IPS-NIHi7 (cell line): Measurements from ENCODE around the gene GPC5.

ENCODE experiments used
- DNase-seq: peaks from one replicate; pipeline ENCODE4 v3.0.0; 2012; ENCODE audit warnings: mixed read lengths; ENCODE audit errors: extremely low spot score

Gene GPC5

DNA sequence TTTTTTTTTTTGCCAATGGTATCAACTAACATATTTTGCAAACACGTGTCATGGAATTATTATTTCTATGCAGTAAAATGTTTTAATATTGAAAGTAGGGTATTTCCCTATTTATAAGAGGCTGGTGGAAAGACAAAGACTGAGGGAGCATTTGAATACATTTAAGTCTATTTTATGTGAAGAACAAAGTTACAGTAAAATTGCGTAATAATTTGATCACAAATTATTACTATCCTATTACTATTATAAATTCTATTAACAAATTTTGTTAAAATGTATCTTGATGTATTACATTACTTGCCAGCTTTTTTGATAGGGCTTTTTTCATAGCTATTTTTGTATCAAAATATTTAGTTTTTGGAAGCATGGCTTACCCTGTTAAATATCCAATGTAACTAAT is 58.4 kb downstream of the GPC5 start:
- no peak for DNase-seq

DNA sequence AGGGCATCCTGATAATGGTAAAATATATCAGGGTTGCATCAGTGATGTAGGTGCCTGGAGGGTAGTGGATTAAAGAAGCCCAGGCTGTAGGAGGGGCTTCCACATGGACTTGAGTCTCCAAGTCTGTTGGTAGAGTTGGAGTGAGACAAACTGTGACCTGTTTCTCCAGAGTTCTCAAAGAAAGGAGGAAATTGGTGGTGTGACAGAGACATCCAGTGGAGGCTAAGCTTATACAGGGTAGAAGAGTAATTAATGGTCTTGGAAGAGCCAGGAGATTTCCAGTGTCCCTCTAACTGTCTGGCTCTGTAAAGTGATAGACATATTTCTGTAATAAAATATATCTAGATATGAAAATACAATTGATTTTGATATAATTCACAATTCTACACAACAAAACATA is 61.1 kb downstream of the GPC5 start:
- no peak for DNase-seq

DNA sequence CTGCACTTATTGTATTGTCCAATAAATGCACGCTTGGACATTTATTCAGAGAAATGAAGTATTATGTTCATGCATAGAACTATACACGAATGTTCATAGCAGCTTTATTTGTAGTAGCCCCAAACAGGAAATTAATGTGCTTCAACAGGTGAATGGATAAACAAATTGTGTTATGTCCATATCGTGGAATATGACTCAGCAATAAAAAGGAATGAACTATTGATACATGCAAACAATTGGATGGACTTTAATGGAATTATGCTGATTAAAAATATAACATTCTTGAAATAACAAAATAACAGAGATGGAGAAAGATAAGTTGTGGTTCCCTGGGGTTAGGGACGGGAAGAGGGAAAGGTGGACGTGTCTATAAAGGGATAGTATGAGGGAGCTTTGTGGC is 65.9 kb downstream of the GPC5 start:
- DNase-seq: no peak

DNA sequence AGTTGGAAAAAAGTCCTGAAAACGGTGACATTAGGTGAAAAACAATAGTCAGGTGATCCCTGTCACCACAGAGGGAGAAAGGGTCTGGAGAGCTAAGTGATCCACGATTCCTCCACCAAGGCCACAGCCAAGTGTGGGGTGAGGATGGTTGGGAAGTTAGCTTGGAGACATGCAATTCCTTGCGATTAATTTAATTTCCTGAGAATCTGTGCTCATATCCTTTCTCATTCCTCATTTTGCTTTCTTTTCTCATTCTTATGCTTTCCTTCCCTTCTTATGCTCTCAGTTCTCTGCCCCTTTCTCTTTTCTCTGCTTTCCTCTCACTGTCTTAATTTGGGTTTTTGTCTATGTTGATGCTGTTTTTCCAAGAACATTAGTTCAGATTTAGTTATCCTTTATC is 68.8 kb downstream of the GPC5 start:
- no peak for DNase-seq

DNA sequence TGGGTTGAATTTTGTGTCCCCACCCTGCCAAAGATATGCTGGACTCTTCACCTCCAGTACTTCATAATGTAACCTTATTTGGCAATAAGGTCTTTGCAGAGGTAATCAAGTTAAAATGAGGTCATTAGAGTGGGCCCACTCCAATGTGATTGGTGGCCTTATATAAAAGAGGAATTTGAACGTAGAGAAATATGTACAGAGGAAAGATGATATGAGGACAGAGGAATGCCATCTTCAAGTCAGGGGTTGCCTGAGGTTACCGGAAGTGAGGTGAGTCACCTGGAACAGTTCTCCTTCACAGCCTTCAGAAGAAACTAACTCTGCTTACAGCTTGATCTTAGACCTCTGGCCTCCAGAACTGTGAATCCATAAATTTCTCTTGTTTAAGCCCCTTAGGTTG is 69.9 kb downstream of the GPC5 start:
- DNase-seq: no peak

DNA sequence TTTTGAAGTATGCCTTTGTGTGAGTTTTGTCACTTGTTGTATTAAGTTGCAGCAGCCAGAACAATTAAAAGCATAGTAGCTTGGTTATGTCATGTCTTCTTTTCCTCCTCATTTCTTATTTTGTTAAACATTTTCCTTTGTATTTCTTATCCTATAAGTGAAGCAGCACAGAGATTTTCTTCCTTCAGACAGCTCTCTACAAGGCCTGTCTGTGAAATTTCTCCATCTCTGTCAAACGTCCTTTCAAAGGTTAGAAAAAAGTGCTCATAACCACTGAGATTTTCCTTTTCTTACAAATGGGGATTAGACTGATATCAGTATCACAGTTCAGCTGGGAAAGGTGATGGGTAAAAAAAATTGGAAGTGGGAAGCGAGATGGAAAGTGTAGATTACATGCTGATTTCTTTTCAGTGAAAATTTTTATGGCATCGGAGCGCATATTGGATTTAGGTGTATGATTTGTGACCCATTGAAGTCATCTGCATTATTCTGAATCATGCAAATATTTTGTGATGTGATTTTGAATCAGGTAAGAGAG is 71.7 kb downstream of the GPC5 start:
- no peak for DNase-seq

DNA sequence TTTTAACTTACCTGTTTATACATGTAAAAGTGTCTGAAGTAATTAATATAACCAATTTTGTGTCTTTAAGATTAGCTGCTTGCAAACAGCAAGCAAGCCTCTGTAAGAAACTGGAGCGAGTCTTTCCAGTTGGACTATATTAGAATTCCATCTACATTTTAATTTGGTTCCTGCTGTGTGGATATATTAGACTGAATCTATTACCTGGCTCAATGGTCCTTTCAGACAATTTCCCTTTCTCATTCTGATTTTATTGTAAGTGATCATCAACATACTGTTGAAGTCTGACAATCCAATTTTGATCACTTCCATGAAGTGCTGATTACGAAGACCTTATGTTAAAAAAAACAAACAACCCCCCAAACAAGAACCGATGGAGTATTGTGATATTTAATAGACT is 72.3 kb downstream of the GPC5 start:
- no peak for DNase-seq

DNA sequence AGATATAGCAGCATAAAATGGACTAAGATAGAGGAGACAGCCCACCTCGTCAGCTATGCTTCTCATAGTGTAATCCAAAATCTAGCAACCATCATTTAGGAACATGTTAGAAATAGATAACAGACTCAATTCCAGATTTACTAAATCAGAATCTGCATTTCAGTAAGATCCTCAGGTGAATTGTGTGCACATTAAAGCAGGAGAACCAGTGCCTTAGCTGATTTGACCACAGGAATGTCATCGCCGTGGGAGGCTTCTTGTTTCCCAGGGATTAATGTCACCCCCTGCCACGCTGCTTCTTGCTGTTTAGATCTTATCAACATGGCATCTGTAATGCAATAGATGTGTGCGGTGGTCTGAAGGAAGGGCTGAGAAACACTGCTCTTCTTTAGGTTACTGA is 84.0 kb downstream of the GPC5 start:
- no peak for DNase-seq

DNA sequence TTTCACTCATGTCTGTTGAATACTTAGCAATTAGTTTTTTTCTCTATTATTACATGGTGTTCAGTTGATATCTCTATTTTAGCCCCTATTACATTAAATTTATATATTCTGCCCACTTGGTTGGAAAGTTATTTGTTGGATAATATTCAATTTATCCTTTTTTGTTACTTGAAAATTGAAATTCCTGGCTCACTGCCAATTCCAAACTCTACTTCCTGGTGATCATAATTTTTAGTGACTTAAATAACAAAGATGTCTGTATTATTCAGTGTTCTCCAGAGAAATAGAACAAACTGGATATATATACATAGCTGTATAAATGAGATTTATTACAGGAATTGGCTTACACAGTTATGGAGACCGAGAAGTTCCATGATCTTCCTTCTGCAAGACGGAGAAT is 93.6 kb downstream of the GPC5 start:
- no peak for DNase-seq

DNA sequence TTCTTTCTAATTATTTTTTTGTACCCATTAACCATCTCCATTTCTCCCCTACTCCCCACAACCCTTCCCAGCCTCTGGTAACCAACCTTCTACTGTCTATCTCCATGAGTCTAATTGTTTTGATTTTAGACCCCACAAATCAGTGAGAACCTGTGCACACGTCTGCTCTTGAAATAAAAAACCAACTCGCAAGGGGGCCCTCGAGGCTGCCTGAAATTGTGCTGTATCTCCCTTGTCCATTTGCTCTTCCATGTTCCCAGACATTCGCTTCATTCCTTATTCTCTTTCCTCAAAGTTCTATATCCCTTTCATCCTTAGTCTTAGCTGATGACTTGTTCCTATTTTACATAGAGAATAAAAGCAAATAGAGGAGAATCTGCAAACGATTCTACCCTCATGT is 95.0 kb downstream of the GPC5 start:
- no peak for DNase-seq

DNA sequence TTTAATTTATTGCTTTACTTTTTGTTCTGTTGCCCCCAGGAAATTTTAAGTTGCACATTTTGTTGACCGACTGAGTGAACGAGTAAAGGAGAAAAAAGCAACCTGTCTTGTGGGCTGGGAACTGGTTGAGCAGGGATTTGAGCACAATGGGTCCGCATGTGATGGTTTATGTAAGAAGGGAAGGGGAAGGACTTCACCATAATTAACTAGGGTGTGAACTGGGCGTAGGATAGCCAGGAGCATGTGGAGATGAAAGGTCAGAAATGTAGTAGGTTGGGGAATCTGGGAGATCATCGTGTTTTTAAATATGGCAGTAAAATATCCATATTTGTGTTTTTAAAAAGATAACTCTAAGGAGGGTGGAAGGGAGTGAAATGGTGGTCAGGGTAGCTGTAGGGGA is 99.9 kb downstream of the GPC5 start:
- no peak for DNase-seq

DNA sequence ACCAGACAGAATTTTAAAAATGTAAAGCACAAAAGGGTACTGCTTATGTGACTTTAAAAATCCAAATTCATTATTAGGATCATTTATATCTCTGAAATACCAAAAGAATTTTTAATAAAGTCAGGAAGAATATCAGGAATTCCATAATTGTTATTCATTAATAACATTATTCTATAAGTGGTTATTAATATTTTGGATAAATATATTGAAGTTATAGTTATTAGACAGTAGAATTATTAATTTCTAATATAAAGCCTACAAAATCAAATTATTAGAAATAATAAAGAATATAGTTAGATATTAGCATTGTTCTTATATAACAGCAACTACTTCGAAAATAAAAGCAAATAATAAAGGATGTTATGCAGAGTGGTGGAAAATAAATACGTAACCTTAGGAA is 105.8 kb downstream of the GPC5 start:
- no peak for DNase-seq

DNA sequence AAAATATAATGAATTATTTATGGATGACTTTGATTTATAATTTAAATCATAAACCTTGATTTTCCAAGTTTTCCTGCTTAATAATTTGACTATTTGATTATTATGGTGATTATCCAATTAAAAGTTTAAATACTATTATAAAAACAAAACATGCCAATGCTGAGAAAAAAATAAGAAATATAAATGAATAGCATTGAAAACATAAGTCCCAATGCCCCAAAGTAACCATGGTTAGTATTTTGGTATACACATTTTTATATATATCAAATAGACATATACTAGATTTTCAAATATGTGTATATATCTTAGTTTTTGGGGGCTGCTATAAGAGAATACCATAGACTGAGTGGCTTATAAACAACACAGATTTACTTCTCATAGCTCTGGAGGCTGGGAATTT is 108.3 kb downstream of the GPC5 start:
- DNase-seq: no peak

DNA sequence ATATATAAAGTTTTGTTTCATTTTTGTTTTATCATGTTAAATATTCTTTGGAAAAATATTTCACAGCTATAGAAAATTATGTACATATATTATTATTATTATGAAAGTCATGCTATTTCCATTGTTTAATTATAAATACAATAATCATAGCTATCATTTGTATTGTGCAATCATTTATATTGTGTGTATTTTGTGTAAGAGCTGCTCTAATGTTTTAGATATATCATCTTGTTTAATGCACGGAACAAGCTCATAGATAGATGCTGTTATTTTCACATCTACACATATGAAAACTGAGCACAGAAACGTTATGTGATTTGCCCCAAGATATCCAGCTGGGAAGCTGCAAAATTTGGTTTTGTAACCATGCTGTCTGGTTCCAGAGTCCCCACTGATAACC is 111.6 kb downstream of the GPC5 start:
- no peak for DNase-seq

DNA sequence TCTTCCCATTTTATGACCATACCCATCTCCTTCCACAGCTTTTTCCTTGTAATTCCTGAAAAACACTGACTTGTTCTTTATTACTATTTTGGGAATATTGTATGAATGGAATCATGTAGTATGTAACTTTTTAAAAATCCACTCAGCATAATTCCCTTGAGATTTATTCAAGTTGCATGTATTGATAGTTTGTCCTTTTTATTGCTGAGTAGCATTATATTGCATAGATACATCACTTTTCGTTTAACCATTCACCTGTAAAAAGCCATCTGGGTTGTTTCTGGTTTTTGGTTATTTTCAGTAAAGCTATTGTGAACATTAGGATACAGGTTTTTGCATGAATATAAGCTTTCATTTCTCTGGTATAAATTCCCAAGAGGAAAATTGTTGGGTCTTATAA is 115.4 kb downstream of the GPC5 start:
- no peak for DNase-seq

DNA sequence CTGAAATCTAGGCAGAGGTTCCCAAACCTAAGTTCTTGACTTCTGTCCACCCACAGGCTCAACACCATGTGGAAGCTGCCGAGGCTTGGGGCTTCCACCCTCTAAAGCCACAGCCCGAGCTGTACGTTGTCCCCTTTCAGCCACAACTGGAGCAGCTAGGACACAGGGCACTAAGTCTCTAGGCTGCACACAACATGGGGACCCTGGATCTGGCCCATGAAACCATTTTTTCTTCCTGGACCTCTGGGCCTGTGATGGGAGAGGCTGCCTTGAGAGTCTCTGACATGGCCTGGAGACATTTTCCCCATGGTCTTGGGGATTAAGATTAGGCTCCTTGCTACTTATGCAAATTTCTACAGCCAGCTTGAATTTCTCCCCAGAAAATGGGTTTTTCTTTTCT is 118.4 kb downstream of the GPC5 start:
- DNase-seq: no peak

DNA sequence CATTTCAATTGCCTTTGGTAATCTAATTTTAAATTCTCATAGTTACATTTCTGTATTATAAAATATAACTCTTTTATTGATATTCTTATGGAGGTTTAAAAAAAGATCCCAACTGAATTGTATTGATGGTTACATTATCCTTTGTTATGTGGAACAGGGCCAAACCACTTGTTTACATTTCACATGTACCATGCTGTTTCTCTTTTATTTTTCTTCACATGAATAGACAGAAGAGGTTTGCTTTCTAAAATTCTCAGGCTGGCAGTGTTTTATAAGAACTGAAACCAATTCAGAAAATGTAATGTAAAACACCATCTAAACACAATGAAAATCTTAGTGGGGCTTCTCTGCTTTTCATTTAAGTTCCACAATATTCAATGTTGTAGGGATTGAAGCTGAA is 122.5 kb downstream of the GPC5 start:
- no peak for DNase-seq

DNA sequence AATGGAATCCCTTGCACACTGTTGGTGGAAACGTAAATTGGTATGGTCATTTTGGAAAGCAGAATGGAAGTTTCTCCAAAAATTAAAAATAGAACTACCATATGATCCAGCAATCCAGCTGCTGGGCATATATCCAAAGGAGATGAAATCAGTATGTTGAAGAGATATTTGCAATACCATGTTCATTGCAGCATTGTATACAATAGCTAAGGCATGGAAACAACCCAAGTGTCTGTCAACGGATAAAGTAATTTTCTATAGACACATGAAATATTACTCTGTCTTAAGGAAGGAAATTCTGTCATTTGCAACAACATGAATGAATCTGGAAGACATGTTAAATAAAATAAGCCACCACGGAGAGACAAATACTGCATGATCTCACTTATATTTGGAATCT is 124.7 kb downstream of the GPC5 start:
- DNase-seq: no peak

DNA sequence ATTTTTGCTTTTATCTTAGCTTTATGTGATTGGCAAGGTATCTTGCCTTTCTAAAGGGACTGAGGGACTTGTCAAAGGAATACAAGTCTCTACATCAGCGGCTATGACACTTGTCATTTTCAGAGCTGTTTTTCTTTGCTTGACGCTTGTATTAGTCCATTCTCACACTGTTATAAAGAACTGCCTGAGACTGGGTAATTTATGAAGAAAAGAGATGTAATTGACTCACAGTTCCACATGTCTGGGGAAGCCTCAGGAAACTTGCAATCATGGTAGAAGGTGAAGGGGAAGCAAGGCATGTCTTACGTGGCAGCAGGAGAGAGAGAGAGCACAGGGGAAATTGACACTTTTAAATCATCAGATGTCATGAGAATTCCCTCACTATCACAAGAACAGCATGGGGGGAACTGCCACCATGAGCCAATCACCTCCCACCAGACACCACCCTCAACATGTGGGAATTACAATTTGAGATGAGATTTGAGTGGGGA is 128.2 kb downstream of the GPC5 start:
- no peak for DNase-seq

DNA sequence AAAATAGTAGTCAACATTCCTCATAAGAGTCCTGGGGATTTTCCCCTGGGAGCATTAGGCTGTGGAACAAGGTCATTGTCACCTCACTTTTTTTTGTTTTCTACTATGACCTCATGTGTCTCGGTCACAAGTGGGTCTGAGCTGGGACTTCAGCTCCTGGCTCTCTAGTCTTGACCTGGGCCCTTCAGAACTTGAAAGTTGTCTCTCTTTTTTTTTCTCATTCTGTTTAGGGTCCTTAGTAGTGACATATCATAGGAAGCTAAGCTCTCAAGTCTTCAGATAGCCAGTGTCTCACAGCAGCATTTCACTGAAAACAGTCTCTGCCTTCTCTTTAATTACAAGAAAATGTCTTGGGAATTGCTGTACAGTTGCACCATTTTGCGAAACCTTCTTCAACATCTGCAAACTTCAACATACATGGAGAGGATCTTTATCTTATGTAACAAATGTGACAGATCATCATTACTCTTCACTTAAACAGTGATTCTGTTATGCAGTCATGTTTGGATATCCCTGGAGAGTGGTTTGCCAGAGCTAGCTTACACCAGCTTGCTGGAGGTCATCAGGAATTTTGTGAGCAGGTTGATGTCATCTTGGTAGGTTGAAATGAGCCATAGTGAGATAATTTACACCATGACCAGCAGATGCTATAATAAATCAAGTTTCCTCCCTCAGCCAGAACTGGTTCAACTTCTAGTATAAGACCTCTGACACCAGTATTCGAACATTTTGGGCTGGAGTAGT is 131.5 kb downstream of the GPC5 start:
- no peak for DNase-seq

DNA sequence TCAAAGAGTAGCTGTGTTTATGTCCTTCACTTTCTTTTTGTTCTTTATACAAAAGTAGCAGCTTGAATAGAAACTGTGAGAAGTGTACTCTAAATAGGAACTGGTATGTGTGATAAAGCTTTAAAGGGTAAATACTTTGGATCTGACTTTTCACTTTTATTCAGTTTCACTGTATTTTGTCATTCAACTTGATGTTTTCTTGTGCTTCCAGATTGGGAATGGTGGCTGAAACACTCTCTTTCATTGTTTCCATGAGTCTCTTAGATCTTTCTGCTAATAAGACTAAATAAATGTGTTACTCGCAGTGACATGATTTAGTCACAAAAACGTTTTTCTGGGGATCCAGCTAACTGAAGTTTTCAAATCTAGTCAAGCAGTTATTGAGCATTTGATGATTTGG is 133.2 kb downstream of the GPC5 start:
- DNase-seq: no peak

DNA sequence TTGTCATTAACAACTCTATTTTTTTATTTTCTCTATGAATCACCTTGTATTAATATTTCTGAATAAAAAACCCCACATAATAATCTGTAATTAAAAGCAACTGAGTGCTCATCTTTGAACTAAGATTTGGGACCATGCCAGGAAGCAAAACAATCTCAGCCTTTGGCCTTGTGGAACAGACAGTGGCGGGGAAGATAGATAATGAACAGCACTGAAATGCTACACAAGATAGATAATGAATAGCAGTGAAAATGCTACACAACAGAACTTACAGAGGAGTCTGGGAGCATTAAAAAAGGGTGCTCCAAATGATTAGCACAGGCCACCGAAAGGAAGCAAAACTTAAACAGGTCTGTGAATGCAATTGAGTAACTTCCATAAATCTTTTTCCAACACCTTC is 134.9 kb downstream of the GPC5 start:
- DNase-seq: no peak

DNA sequence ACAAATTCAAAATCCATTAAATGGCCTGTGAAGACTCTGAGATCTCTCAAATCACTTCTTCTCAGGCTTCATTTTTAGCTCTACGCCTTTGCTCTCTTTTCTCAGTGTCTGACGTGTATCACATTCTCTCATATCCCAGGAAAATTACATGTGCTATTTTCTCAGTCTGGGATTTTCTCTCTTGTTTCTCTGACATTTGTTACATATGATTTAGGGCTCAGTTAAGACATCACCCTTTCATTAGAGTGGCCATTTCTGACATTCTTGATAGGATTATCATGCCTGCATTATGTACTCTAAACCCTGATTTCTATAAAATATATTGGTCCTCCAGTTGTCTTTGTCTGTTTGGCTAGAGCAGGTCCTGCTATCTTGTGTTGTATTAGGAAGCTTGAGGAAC is 136.6 kb downstream of the GPC5 start:
- DNase-seq: no peak

DNA sequence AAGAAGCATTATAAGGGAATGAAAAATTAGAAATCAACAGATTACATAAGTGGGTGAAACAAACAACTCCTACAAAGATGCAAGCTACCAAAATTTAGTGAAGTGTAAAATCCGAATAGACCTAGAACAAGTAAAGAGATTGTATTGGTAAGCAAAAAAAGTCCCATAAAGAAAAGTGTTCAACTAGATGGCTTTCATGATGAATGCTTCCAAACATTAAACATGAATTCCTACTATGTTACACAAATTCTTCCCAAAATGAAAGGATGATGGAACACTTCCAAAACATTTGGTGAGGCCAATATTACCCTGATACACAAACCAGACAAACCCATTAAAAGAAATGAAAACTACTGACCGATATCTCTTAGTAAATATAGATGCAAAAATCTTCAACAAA is 139.0 kb downstream of the GPC5 start:
- no peak for DNase-seq
